ENCODE measurements around the gene BDH1.

DNA sequence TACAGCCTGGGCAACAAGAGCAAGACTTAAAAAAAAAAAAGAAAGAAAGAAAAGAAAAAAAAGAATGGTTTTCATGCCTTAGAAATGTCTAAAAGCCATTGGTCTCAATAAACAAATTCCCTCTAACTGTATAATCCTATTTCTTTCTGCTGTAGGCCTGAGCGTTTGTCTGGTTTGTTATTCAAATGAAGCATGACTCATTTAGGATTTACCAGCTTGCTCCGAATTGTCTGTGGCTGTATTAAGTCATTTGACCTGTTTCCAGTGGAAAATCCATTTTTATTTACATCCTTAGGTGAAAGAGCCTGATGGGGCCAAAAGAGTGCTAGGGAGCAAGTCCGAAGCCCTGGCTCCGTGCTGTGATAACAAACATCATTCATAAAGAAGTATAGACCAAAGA, 73.8 kb downstream of the BDH1 start:
- TF ChIP-seq, protein P1, sequence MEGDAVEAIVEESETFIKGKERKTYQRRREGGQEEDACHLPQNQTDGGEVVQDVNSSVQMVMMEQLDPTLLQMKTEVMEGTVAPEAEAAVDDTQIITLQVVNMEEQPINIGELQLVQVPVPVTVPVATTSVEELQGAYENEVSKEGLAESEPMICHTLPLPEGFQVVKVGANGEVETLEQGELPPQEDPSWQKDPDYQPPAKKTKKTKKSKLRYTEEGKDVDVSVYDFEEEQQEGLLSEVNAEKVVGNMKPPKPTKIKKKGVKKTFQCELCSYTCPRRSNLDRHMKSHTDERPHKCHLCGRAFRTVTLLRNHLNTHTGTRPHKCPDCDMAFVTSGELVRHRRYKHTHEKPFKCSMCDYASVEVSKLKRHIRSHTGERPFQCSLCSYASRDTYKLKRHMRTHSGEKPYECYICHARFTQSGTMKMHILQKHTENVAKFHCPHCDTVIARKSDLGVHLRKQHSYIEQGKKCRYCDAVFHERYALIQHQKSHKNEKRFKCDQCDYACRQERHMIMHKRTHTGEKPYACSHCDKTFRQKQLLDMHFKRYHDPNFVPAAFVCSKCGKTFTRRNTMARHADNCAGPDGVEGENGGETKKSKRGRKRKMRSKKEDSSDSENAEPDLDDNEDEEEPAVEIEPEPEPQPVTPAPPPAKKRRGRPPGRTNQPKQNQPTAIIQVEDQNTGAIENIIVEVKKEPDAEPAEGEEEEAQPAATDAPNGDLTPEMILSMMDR (optimal IDR thresholded peaks at IDR 0.05 in 1 of 3, IDR thresholded peaks at IDR 0.05 in 1 of 3, conservative IDR thresholded peaks at IDR 0.05 in 1 of 3; ENCODE audit: extremely low read depth in 1 of 3, insufficient read depth in 2 of 3, low read length in 3 of 3), result no peak
- no peak for TF ChIP-seq EZH2 (IDR thresholded peaks at IDR 0.05; ENCODE audit: low read length)
